DMS114 treated with DMSO at 0.1 percent for 48 hours (cell line): ENCODE measurements around the gene KLHL40.

Experiments
- DNase-seq: peaks from one replicate; lab custom pipeline; 2025; ENCODE audit not compliant: unreplicated experiment; lab: John Stamatoyannopoulos, UW

Gene KLHL40

DNA sequence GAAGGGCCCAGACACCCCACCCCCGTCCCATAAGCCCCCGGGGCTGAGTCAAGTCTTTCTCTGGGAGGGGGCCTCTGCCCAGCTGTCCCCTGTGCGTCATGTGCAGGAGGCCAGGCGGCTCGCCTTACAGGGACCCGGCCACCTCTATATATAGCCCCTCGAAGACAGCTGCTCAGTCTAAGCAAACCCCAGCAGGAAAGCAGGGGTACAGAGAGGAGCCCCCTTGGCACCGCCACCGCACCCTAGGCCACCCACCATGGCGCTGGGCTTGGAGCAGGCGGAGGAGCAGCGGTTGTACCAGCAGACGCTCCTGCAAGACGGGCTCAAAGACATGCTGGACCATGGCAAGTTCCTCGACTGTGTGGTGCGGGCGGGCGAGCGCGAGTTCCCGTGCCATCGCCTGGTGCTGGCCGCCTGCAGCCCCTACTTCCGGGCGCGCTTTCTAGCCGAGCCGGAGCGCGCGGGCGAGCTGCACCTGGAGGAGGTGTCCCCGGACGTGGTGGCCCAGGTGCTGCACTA lies at the start of gene KLHL40:
Gene KLHL40 (plus strand): TSS at position 175 of the 519 bp plus-strand sequence. CDS start 82 bp downstream, at position 257.
- no peak for DNase-seq

DNA sequence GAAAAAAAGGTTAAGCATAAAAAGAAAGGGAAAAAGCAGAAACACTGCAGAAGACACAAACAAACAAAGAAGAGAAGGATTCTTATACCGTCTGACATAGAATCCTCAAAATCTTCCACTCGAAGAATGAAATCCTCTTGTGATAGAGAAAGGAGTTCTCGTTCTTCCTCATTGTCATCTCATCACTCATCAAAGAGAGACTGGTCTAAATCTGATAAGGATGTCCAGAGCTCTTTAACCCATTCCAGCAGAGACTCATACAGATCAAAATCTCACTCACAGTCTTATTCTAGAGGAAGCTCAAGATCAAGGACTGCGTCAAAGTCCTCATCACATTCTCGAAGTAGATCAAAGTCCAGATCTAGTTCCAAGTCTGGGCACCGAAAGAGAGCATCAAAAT lies 48.3 kb upstream of the KLHL40 start:
- no peak for DNase-seq

- DNase-seq: no peak
Measured at GRCh38 chr3:42638339-42638842, 46.9 kb upstream of the KLHL40 start.

GRCh38 chr3:42639192-42639591 lies 46.1 kb upstream of the KLHL40 start:
- DNase-seq: no peak

DNA sequence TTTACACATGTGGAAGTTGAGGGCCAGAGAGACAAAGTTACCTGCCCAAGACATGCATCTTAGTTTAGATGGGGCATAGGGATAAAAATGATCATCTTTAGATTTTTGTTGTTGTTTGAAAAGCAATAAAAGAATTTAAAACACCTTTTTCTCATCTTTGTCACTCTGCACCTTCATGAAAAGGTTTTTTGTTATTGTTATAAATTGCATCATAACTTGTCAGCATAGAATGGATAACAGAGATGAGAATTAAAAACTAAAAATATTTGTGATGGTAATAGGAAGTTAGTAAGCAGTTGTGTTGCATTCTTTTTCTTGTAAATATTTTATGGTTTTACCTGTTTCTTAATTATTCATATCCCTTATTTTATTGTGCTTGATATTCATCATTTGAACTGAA lies 45.2 kb upstream of the KLHL40 start:
- DNase-seq: no peak

DNA sequence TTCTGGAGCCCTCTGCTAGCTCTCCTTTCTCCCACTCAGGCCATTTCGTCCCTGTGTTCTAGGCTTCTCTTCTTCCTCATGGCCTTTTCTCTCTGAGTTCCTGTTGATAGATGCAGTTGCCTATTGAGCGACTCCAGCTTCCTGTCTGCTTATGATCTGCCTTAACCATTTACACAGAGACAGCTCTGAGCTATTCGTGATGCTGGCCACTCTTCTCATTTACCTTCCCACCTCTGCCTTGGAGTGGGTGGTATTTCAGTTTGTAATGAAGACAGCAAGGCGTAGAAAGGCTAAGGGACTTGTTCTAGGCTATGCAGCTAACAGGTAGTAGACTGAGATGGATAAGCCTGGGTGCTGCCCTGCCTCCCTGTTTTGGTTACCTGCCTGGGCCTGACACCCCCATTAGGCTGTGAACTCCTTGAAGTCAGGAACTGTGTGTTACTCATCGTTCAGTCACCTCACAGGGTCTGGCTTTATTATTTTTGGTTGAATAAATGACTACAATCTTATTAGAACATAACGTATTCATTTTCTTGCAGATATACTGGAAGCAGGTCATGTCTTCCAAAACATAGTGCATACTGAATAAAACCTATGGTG lies 44.5 kb upstream of the KLHL40 start:
- no peak for DNase-seq

DNA sequence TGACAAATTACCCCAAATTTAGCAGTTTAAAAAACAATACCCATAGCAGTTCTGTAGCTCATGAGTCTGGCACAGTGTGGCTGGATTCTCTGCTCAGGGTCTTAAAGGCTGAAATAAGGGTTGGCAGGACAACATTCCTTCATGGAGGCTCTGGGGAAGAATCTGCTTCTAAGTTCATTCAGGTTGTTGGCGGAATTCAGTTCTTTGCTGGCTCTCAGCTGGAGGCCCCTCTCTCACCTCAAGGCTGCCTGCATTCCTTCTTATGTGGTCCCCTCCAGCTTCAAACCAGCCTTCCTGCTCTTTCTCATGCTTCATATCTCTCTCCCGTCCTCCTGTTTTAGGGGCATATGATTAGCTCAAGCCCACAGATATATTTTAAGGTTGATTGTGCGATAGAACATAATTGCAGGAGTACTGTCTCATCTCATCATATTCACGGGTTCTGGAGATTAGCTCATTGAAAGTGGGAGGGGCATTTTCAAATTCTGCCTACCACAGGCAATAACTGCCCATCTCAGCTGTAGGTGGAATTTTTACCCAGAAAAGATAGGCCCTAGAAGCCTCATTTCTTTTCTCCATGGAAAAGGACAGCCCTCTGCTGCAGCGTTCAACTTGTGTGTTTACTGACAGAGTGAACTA lies 37.4 kb upstream of the KLHL40 start:
- no peak for DNase-seq

DNA sequence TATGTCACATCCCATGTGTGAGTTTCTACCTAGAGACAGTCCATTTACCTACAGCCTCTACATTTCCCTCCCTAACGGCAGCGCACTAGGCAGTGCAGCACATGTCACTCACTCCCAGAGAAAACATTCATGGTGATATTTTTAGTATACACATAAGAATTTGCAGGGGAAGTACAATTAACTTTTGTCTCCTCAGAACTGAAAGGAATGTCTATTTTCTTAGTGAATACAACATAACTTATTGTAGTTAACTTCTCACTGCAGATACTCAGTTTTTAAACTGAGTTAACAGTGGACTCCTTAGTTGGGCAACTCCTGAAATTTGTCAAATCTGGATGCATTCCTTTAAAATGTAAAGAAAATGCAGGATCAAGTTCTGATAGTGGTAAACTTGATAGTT lies 36.3 kb upstream of the KLHL40 start:
- no peak for DNase-seq

DNA sequence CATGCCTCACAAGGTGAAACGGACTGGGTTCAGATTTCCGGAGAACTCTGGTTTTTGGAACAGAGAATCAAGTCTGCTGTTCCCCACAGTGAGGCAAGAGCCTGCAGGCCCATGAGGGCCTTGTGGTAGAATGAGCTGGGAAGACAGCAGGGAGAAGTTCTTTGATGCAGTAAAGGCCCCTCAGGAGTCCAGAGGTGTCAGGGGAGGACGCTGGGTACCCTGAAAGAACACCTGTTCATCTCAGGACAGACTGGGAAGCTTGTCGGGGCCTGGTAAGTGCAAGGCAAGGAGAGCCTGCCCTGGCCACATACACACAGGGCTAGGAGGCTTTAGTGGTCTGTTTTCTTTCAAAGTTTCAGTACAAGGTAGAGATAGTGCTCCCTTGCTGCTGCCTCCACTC lies 35.6 kb upstream of the KLHL40 start:
- no peak for DNase-seq

DNA sequence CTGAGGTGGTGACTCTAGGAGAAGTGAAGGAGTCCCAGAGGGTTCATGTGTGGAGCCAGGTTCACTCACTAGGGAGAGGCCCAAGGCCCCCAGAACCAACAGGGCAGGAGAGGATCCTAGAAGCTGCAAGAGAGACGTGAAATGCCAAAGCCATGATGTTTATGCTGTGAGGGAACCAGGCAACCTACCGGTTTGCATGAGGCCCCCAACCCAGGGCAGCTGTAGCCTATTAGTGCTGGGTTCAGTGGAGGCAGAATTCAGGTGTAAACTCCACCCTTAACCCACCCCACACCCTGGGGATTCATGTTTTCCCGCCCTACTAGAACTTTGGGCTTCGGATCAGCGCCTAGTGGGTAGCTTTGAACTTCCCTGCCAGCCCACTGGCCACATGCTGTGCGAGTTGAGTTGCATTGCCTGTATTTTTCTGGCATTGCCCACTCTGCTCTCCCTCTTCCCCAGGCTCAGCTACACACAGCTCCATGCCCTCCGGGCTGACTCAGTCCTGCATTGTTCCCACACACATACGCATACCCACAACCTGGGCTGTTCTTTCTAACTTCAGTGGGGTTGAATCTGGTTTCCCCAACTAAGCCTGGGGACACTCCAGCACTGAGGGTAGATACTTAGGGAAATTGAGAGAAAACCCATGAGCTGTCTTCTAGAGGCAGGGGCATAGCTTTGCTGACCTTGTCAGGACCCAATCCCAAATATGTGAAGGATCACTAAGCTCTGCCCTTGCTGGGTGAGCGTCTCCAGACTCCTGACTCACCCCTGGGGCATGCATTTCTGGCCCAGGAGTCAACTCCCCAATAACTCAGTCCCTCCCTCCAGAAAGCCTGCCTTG lies 33.9 kb upstream of the KLHL40 start:
- DNase-seq: no peak

DNA sequence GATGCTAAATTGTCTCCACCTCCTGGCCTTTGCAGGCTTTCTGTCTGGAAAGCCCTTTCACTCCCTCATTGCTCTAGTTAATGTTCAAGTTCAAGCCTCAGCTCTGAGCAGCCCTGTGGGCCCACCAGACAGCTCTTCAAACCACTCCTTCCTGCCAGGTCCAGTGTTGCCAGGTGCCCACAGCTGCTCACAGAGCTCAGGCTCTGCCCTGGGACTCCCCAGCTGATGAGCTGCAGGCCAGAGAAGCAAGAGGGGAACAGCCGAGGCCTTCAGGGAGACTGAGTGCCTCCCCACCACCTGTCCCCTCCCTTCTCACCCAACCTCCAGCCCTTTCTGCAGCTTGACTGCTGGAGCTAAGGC lies 33.1 kb upstream of the KLHL40 start:
- DNase-seq: no peak

DNA sequence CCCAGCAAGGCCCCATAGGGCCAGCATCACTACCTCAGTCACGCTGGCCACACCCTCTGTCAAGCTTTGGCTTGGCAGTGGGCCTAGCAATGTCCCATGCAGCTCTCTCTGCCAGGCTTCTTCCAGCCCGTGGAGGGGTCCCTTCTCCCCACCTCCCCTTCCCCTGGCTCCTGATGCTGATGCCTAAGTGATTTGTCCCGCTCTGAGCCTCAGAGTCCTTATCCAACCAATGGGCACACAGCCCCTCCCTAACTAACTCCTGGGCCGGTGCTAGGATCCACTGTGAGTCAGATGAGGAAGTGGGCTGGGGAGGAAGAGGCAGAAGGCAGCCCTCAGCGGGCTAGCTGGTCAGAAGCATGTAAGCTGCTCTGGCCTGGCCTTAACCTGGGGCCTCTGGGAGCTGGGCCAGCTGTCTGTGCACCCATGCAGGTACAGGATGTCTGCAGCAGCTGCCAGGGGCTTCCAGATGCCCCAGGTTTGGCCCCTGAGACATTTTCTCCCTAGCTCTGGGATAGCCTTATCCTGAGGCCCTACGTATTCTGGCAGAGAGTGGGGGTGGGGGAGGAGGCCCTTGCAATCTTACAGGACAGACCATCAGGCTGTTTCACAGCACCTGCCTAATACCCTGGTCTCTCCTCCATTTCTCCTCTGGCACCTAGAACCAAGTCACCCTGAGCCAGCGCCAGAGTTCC lies 32.6 kb upstream of the KLHL40 start:
- DNase-seq: no peak

GRCh38 chr3:42653303-42653559 lies 32.1 kb upstream of the KLHL40 start:
- no peak for DNase-seq

DNA sequence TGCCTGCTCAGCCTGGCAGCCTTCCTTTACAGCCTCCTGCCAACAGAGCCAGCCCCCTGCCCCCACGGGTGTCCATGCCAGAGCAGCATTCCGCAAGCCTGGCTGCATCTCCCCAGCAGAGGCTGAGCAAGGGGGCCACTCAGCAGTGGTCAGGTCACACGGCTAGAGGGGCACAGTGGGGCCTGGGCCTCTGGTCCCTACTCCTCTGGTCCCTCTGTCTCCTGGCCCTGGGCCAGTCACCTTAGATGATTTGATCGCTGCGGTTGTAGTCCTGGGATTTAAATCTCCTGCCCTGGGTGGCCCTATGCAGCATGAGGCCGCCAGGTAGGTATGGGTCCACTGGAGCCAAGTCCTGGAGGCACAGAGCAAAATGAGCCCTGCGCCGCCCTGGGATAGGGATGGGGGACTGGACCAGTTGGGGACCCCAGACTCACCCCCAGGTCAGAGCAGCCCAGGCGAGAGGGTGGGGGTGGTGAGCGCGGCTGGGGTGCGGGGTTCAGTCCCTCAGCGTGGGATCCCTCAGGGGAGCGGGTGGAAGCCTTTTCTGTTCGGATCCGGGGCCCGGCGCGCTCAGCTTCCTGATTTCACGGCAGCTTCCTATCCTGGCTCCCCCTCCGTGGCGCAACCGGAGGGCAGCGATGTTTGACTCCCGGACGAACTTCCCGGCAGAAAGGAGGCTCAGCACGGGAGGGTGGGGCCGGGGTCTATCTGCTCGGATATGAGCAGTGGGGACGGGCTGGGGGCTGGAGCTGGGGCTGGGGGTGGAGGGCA lies 31.6 kb upstream of the KLHL40 start, which contains the start of gene ZBTB47:
Gene ZBTB47 (plus strand): TSS at position 138 of the 771 bp plus-strand sequence. CDS start 4,659 bp downstream, outside the sequence.
- DNase-seq: no peak

DNA sequence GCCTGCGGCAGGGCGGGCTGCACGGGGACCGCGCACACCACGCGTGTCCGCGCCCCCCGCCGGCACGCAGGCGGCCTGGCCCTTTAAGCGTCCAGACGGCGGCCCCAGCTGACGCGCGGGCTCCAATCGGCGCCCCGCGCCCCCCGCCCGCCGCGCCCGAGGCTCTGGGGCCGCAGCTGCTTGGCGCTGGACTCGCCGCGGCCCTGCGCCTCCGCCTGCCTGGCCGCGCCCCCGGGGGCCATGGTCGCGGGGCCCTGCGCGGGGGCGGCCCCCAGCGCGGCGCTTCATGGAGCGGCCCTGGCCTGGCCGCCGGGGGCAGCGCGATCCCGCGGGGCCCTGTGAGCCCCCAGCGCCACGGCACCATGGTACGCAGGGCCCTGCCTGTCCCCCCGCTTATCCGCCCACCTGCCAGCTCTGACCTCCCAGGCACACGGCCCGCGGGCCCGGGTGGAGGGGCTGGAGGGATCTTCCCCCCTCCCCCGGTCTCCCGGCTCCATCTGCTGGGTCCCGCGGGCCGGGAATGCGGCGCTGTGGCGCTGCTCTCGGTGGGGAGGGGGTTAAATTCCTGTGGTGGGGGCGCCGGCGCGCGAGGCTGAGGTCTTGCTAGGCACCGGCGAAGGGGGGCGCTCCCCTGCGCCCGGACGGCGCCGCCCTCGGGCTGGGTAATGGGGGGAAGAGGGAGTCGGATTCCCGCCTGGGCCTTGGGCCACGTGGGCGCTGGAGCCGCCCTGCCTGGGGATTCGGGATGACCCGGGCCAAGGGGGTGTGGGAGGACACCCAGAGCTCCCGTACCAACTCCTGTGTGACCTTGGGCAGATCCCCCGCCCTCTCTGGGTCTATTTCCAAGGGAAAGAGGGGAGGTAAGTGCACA lies 30.8 kb upstream of the KLHL40 start:
- DNase-seq: no peak

GRCh38 chr3:42655331-42655888 lies 29.9 kb upstream of the KLHL40 start:
- no peak for DNase-seq

GRCh38 chr3:42655980-42656679 lies 29.2 kb upstream of the KLHL40 start:
- DNase-seq: no peak

GRCh38 chr3:42656680-42657610 lies 28.4 kb upstream of the KLHL40 start:
- DNase-seq: no peak
